T-cell (primary cell): ENCODE measurements around the gene STYXL2. TPM values are rescaled to one million over a fixed set of nuclear protein-coding genes. Genes with fewer than 3 reads are reported as not detected.
A peak's percentile ranks its signal among the peaks of the same experiment; 100 is the strongest.

Experiments
- ATAC-seq, 4 experiments: fragments of 200-7000 bp in 3 of 4; fragments of 150-1000 bp in 1 of 4; cut with Tn5 transposase; replicated peaks in 1 of 4; 1 replicate in 3 of 4; 2 replicates in 1 of 4; pipeline ENCODE4 v1.10.0; 2021; ENCODE audit warnings: moderate library complexity in 3 of 4, mild to moderate bottlenecking in 2 of 4, moderate number of reproducible peaks in 1 of 4
- CTCF ChIA-PET, 2 donors: fragments of 300-600 bp; sonication (Branson Sonifier 250); formaldehyde crosslinking; loops; one replicate each; lab custom pipeline; 2022; ENCODE audit warnings: antibody characterized with exemption in 2 of 2; lab: Charles Lee
- POLR2A ChIA-PET, 2 donors: fragments of 300-600 bp; sonication (Branson Sonifier 250); formaldehyde crosslinking; loops; one replicate each; lab custom pipeline; 2022; ENCODE audit warnings: antibody characterized with exemption in 2 of 2; lab: Charles Lee
- DNase-seq, 35 experiments: peaks; one replicate each; pipeline versions ENCODE4 v3.0.0 to v3.0.0-alpha.2; 2013 to 2023
- H3K27ac ChIP-seq: one replicate; pipeline ENCODE4 v1.5.1; 2013; ENCODE audit warnings: low read length
- H3K27me3 ChIP-seq, 2 experiments: replicated peaks in 1 of 2; 1 replicate in 1 of 2; 2 replicates in 1 of 2; pipeline versions ENCODE4 v1.6.1 to v1.7.0; 2013; ENCODE audit warnings: low read length in 1 of 2, mixed read lengths in 1 of 2; ENCODE audit not compliant: control insufficient read depth in 2 of 2, insufficient read depth in 2 of 2; ENCODE audit errors: extremely low read depth in 1 of 2
- H3K36me3 ChIP-seq, 2 donors: 1 replicate in 1 of 2; 2 replicates in 1 of 2; pipeline versions ENCODE4 v1.6.1 to v1.7.0; 2013; ENCODE audit warnings: low read length in 1 of 2; ENCODE audit not compliant: control insufficient read depth in 2 of 2, insufficient read depth in 1 of 2; ENCODE audit errors: extremely low read depth in 1 of 2
- H3K4me1 ChIP-seq, 2 experiments: 1 replicate in 1 of 2; 2 replicates in 1 of 2; pipeline versions ENCODE4 v1.6.1 to v1.7.0; 2013; ENCODE audit warnings: low read length in 2 of 2, mixed read lengths in 1 of 2; ENCODE audit not compliant: insufficient read depth in 2 of 2, control insufficient read depth in 1 of 2; ENCODE audit errors: extremely low read depth in 1 of 2
- H3K4me3 ChIP-seq, 2 donors: 1 replicate in 1 of 2; 2 replicates in 1 of 2; pipeline versions ENCODE4 v1.5.1 to v1.7.0; 2013; ENCODE audit warnings: mild to moderate bottlenecking in 2 of 2, low read length in 1 of 2, moderate library complexity in 1 of 2; ENCODE audit not compliant: control insufficient read depth in 1 of 2; ENCODE audit errors: extremely low read depth in 1 of 2
- H3K9me3 ChIP-seq: 2 replicates; pipeline ENCODE4 v1.7.0; 2013
- H3K27ac Mint-ChIP-seq, 2 donors: one replicate each; pipeline ENCODE4 v1.8.0; 2020 to 2021; ENCODE audit warnings: mild to moderate bottlenecking in 2 of 2, mixed read lengths in 2 of 2
- H3K27me3 Mint-ChIP-seq, 2 donors: one replicate each; pipeline ENCODE4 v1.8.0; 2021 to 2022; ENCODE audit warnings: mixed read lengths in 2 of 2
- H3K36me3 Mint-ChIP-seq: one replicate; pipeline ENCODE4 v1.8.0; 2021; ENCODE audit warnings: mixed read lengths
- H3K4me1 Mint-ChIP-seq, 3 donors: one replicate each; pipeline ENCODE4 v1.8.0; 2020 to 2022; ENCODE audit warnings: mixed read lengths in 3 of 3, mild to moderate bottlenecking in 1 of 3
- H3K4me3 Mint-ChIP-seq, 3 donors: one replicate each; pipeline ENCODE4 v1.8.0; 2020 to 2022; ENCODE audit warnings: mild to moderate bottlenecking in 3 of 3, mixed read lengths in 3 of 3, moderate library complexity in 3 of 3
- H3K9me3 Mint-ChIP-seq, 3 donors: one replicate each; pipeline ENCODE4 v1.8.0; 2020 to 2022; ENCODE audit warnings: mixed read lengths in 3 of 3
- WGBS: methylation state at CpG from one replicate; pipeline ENCODE4 v1.1.5; 2013; ENCODE audit warnings: missing lambda C conversion rate; ENCODE audit not compliant: insufficient coverage; 5-methylcytosine and 5-hydroxymethylcytosine counted together
- total RNA-seq, 35 experiments: library from RNA in 6 of 35; stranded (reverse) in 6 of 35; fragments of 120-200 nt in 1 of 35; gene quantifications; one replicate each; pipeline versions ENCODE4 v1.2.1 to v1.2.4 and lab custom pipeline; 2013 to 2026

STYXL2 gene
- total RNA-seq, 5 donors from 2014 or later (not counting 1 experiment from before 2014, with no cell fraction given), result not detected

DNA sequence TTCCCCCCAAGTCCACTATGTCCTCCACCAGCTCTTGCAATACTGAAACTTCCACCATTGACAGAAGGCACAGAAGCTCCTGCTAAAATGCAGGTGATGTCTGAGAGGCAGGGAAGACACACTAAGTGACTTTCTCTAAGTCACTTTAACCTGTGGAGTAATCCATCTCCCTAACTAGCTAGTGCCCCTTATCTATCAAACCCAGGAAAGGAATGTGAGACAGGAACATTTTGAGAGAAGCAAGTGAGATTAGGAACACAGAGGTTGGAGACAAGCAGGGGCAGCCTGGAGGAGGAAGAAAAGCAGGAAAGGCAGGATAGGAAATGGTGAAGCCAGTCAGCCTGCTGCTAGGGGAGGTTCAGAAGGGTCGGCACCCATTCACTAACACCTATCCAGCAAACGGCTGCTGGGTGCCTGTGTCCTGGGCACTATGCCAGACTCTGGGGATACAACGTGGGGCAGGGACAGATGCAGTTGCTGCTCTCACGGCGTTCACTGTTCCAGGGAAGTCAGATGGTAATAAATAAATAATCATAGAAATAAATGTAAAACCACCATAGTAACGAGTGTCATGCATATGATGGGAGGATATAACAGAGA lies 10.7 kb upstream of the STYXL2 start:
- H3K4me3 Mint-ChIP-seq, result no peak overlapping the region
- 60% methylated on average over 1 of the region's 6 CpGs for WGBS

DNA sequence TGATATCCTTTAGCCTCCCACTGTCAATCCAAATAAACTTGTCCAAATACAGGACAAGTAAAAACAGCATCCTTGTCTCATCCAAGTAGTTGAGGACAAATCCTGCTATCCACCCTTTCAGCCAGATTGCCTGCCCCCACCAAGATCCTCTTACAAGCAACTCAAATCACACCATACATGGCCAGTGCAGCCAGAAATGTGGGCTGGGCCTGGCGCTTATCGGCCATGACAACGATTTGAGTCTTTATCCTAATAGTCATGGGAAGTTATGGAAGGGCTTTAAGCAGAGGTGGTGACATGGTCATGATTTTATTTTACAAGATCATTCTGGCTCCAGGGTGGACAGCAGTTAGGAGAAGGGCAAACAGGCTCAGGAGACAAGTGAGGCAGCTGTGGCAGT lies 10.0 kb upstream of the STYXL2 start:
- H3K36me3 Mint-ChIP-seq, result peaks cover 32% of the 10 kb centered on the region
- DNase-seq (no peak), ATAC-seq (no peak)
- H3K27me3 Mint-ChIP-seq, result peaks cover 0 to 1% of the 10 kb centered on the region in 2 donors
- Histone ChIP-seq H3K4me1 (peaks cover 16 to 20% of the 10 kb centered on the region in 2 experiments), H3K27me3 (peaks cover 0 to 7% of the 10 kb centered on the region in 2 experiments), H3K36me3 (peaks cover 0 to 3% of the 10 kb centered on the region in 2 donors), H3K9me3 (no peaks in the 10 kb centered on the region), H3K4me3 (no peak overlapping the region), H3K27ac (no peak overlapping the region)
- no peaks in the 10 kb centered on the region for H3K9me3 Mint-ChIP-seq
- H3K4me1 Mint-ChIP-seq, result peaks cover 18 to 32% (median 22%) of the 10 kb centered on the region in 3 donors
- no CpG with 5 or more reads among the region's 3 CpGs for WGBS
- no peak overlapping the region for H3K4me3 Mint-ChIP-seq
- H3K27ac Mint-ChIP-seq, result no peak overlapping the region
- CTCF ChIA-PET, result no interaction called here
- POLR2A ChIA-PET, result no interaction called here

More for the DNA sequence above, 10.7 kb upstream of the STYXL2 start:
- Histone ChIP-seq H3K9me3 (no peaks in the 10 kb centered on the region), H3K27me3 (peaks cover 0 to 7% of the 10 kb centered on the region in 2 experiments), H3K4me3 (no peak overlapping the region), H3K4me1 (peaks cover 13% of the 10 kb centered on the region in 2 experiments), H3K36me3 (peaks cover 0 to 3% of the 10 kb centered on the region in 2 donors), H3K27ac (no peak overlapping the region)
- H3K4me1 Mint-ChIP-seq, result peaks cover 15 to 26% (median 20%) of the 10 kb centered on the region in 3 donors
- no peaks in the 10 kb centered on the region for H3K9me3 Mint-ChIP-seq
- DNase-seq, result no peak
- H3K27ac Mint-ChIP-seq, result no peak overlapping the region
- peaks cover 32% of the 10 kb centered on the region for H3K36me3 Mint-ChIP-seq
- peaks cover 0 to 1% of the 10 kb centered on the region in 2 donors for H3K27me3 Mint-ChIP-seq
- POLR2A ChIA-PET, result no interaction called here
- CTCF ChIA-PET, result no interaction called here
- no peak for ATAC-seq

DNA sequence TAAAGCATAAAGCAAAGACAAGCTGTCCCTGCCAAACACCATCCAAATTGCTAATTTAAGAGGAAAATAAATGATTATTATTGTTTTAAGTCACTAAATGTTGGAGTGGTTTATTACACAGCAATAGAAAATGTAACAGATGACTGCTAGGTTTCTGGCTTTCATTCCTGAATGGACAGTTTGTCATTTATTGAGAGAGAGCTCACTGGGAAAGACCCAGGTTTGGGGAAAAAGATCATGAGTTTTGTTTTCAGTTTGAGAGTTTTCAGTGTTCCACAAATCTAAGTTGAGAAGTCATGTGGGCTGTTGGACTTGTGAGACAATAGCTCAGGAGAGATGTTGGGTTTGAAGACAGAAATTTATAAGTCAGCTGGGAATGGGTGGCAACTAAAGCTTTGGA lies 9.1 kb upstream of the STYXL2 start:
- ATAC-seq (no peak), DNase-seq (no peak)
- H3K27me3 ChIP-seq, result peaks cover 0 to 7% of the 10 kb centered on the region in 2 experiments
- Mint-ChIP-seq H3K4me1 (peaks cover 26 to 41% (median 31%) of the 10 kb centered on the region in 3 donors), H3K27ac (no peak overlapping the region), H3K9me3 (no peaks in the 10 kb centered on the region), H3K27me3 (peaks cover 0 to 1% of the 10 kb centered on the region in 2 donors), H3K36me3 (peaks cover 32% of the 10 kb centered on the region), H3K4me3 (no peak overlapping the region)
- H3K4me1 ChIP-seq, result peaks cover 25 to 27% of the 10 kb centered on the region in 2 experiments
- ChIA-PET CTCF (interaction anchor here (0.6 to 1.2 kb wide), 2 partner anchors 9 to 195 kb away, joined by 3 read pairs; partner anchors contain the start of gene STYXL2 (in 1 of the 2)), POLR2A (no interaction called here)
- no peak overlapping the region for H3K27ac ChIP-seq
- no peaks in the 10 kb centered on the region for H3K9me3 ChIP-seq
- peaks cover 0 to 3% of the 10 kb centered on the region in 2 donors for H3K36me3 ChIP-seq
- H3K4me3 ChIP-seq, result no peak overlapping the region

DNA sequence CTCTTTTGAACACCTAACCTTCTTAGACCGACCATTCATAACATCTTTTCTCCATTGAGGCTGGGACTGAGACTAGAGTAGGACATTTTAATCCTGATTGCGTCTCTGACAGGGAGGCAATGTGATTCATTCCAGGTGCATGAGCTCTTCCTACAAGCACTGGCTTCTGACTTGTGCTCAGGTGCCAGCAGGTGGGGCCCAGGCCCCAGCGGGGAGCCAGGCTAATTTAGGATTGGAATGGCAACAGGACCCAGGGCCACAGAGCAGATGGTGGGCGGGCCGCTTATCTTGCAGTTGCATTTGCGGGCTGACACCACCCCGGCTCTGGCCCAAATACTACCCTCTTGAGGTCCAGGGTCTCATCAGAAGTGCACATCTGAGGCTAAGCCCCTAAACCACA lies 7.8 kb upstream of the STYXL2 start:
- H3K4me1 Mint-ChIP-seq, result peaks cover 39 to 52% (median 43%) of the 10 kb centered on the region in 3 donors
- 92% methylated on average over 6 of the region's 7 CpGs for WGBS
- H3K27me3 Mint-ChIP-seq, result no peaks in the 10 kb centered on the region
- H3K9me3 ChIP-seq, result no peaks in the 10 kb centered on the region
- H3K9me3 Mint-ChIP-seq, result no peaks in the 10 kb centered on the region
- H3K36me3 ChIP-seq, result peaks cover 0 to 3% of the 10 kb centered on the region in 2 donors
- no peak overlapping the region for H3K4me3 ChIP-seq
- H3K4me1 ChIP-seq, result peaks cover 35 to 39% of the 10 kb centered on the region in 2 experiments
- DNase-seq, result no peak
- H3K4me3 Mint-ChIP-seq, result peak overlapping the region in 1 of 3 donors; percentile 85
- peaks cover 0 to 7% of the 10 kb centered on the region in 2 experiments for H3K27me3 ChIP-seq
- no peak overlapping the region for H3K27ac Mint-ChIP-seq
- no peak overlapping the region for H3K27ac ChIP-seq
- no peak for ATAC-seq
- peaks cover 20% of the 10 kb centered on the region for H3K36me3 Mint-ChIP-seq
- POLR2A ChIA-PET, result no interaction called here
- CTCF ChIA-PET, result no interaction called here

DNA sequence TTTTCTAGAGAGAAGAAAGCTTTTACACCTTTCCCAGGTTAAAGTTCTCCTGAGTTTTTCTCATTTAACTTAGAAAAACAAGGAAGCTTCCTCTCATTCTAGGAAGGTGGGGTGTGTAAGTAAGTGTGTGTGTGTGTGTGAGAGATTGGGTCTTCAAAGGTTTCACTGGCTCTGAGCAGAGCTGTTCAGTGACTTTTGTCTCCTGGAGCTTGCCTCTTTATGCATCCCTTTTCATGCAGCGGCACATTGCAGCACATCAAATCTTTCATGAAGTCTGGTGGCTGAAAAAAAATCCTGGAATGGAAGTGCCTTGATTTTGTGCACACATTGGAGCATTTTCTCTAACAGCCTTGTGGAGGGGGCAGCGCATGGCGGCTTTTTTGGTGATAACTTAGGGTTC lies 7.1 kb upstream of the STYXL2 start:
- no peak overlapping the region for H3K27ac ChIP-seq
- peaks cover 42 to 55% (median 47%) of the 10 kb centered on the region in 3 donors for H3K4me1 Mint-ChIP-seq
- DNase-seq (no peak), ATAC-seq (no peak)
- peak overlapping the region in 1 of 2 donors; percentile 18 for H3K4me3 ChIP-seq
- H3K4me3 Mint-ChIP-seq, result peak overlapping the region in 2 of 3 donors; percentile 14 to 85
- no peaks in the 10 kb centered on the region for H3K9me3 ChIP-seq
- peaks cover 38 to 39% of the 10 kb centered on the region in 2 experiments for H3K4me1 ChIP-seq
- ChIA-PET CTCF (no interaction called here), POLR2A (interaction anchor here in 1 of 2 donors (0.6 kb wide), 1 partner anchor 11 kb away, joined by 3 read pairs; no protein-coding TSS in a partner anchor)
- H3K36me3 Mint-ChIP-seq, result peaks cover 15% of the 10 kb centered on the region
- H3K36me3 ChIP-seq, result peaks cover 0 to 3% of the 10 kb centered on the region in 2 donors
- 88% methylated on average over 3 of the region's 3 CpGs for WGBS
- no peak overlapping the region for H3K27ac Mint-ChIP-seq
- H3K9me3 Mint-ChIP-seq, result no peaks in the 10 kb centered on the region
- H3K27me3 ChIP-seq, result peaks cover 0 to 7% of the 10 kb centered on the region in 2 experiments
- H3K27me3 Mint-ChIP-seq, result no peaks in the 10 kb centered on the region

DNA sequence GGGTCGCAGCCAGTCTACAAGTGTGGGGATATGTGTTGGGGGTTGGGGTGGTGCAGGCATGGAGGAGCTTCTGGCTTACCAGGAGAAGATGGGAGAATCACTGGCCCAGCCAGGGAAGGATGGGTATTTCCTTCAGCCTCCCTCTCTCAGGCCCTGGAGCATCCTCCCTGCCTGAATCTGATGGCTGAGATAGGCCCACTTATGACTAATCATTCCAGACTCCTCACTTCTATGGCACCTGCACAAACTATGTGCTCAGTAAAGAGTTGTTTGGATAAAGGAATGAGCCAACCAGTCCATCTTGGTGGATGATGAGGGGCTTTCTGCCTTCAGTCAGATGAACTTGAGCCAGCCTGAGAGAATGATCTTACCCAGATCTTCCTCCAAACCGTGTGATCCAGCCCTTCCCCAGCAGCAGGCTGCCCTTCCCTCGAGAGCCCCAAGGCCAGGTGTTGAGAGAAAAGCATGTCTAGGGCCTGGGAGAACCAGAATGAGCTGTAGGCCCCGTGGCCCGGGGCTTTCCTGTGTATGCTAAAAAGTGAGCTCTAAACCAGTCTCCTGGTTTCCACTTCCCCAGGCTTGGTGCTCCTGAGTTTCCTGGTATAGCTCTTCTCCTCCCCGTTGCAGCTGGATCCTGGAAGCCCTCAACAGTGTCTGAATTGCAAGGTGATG lies 5.0 kb upstream of the STYXL2 start:
- WGBS, result 67% methylated on average over 3 of the region's 6 CpGs
- Mint-ChIP-seq H3K36me3 (peaks cover 6% of the 10 kb centered on the region), H3K27me3 (no peaks in the 10 kb centered on the region), H3K9me3 (no peaks in the 10 kb centered on the region), H3K27ac (peak overlapping the region; percentile 98 to 100), H3K4me3 (peak overlapping the region; percentile 80 to 85 (median 80)), H3K4me1 (peaks cover 48 to 62% (median 52%) of the 10 kb centered on the region in 3 donors)
- ChIA-PET CTCF (interaction anchor here in 1 of 2 donors (0.5 to 1.3 kb wide), 4 partner anchors 21 to 179 kb away, joined by 3 to 8 read pairs (median 3); no protein-coding TSS in a partner anchor), POLR2A (interaction anchor here (0.6 to 0.9 kb wide), 3 partner anchors 9 to 427 kb away, joined by 3 to 5 read pairs (median 3); no protein-coding TSS in a partner anchor)
- ATAC-seq (no peak), DNase-seq (no peak)
- no peaks in the 10 kb centered on the region for H3K27me3 ChIP-seq
- peaks cover 0 to 2% of the 10 kb centered on the region in 2 donors for H3K36me3 ChIP-seq
- no peaks in the 10 kb centered on the region for H3K9me3 ChIP-seq
- H3K4me1 ChIP-seq, result peaks cover 38 to 39% of the 10 kb centered on the region in 2 experiments
- peak overlapping the region; percentile 89 for H3K27ac ChIP-seq
- peak overlapping the region in 1 of 2 donors; percentile 68 for H3K4me3 ChIP-seq
